ENCODE results near the gene SLC6A3. TPM values are rescaled to one million over a fixed set of nuclear protein-coding genes. Genes with fewer than 3 reads are reported as not detected.

SLC6A3 gene
- total RNA-seq, 1 donor from 2014 or later = not detected

- intact Hi-C loops (cut with micrococcal nuclease) = no loop called here
- H3K27ac ChIP-seq (replicated peaks) = no peak overlapping the region
- no peak for DNase-seq
- H3K27me3 ChIP-seq (ENCODE audit: low read depth) = peaks cover 52% of the 10 kb centered on the region
- no peaks in the 10 kb centered on the region for H3K9me3 ChIP-seq (replicated peaks)
- H3K4me1 ChIP-seq = no peaks in the 10 kb centered on the region
- H3K4me3 ChIP-seq = no peak overlapping the region
- no peak for TF ChIP-seq CTCF (IDR thresholded peaks at IDR 0.05; ENCODE audit: borderline replicate concordance)
- H3K36me3 ChIP-seq = no peaks in the 10 kb centered on the region
These were observed 88.1 kb downstream of the SLC6A3 start for GRCh38 chr5:1356873-1357787.

DNA sequence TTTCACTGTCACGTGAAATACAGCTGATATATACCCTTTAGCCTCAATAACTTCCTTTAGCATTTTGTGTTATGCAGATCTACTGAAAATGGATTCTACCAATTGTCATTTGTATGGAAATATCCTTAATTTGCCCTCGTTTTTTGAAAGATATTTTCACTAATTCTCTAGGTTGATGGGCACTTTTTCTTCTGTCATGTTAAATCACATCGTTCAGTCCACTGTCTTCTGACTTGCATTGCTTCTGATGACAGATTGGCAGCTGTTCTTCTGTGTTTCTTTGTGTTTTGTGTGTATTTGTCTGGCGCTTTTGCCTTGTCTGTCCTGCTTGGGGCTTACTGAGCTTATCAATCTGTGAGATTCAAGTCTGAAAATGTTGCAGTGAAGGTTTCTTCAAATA, 90.7 kb downstream of the SLC6A3 start:
- no peak overlapping the region for H3K27ac ChIP-seq (replicated peaks)
- H3K4me3 ChIP-seq = no peak overlapping the region
- TF ChIP-seq CTCF (IDR thresholded peaks at IDR 0.05; ENCODE audit: borderline replicate concordance) = no peak
- peaks cover 28% of the 10 kb centered on the region for H3K27me3 ChIP-seq (ENCODE audit: low read depth)
- no peaks in the 10 kb centered on the region for H3K36me3 ChIP-seq
- H3K4me1 ChIP-seq = no peaks in the 10 kb centered on the region
- intact Hi-C loops (cut with micrococcal nuclease) = no loop called here
- no peaks in the 10 kb centered on the region for H3K9me3 ChIP-seq (replicated peaks)
- DNase-seq = no peak

- intact Hi-C loops (cut with micrococcal nuclease) = no loop called here
- Histone ChIP-seq H3K9me3 (replicated peaks) (no peaks in the 10 kb centered on the region), H3K27ac (replicated peaks) (no peak overlapping the region), H3K4me1 (no peaks in the 10 kb centered on the region), H3K4me3 (no peak overlapping the region), H3K36me3 (no peaks in the 10 kb centered on the region), H3K27me3 (ENCODE audit: low read depth) (peaks cover 7% of the 10 kb centered on the region)
- DNase-seq = no peak
- no peak for TF ChIP-seq CTCF (IDR thresholded peaks at IDR 0.05; ENCODE audit: borderline replicate concordance)
These were observed 92.7 kb downstream of the SLC6A3 start for GRCh38 chr5:1352231-1353219.

DNA sequence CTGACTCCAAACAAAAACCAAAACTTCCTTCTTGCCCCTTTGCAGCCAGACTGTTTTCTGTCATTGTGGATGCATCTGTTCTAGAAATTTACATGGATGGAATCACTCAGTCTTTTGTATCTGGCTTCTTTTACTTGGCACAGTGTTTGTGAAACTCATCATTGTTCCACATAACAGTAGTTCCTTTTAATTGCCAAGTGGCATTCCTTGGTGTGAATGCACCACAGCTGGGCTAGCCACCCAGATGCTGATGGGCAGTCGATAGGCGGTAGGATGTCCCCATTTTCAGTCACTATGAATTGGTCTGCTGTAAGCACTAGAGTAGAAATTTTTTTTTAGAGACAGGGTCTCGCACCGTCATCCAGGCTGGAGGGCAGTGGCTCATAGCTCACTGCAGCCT, 94.1 kb downstream of the SLC6A3 start:
- Histone ChIP-seq H3K4me3 (no peak overlapping the region), H3K9me3 (replicated peaks) (no peaks in the 10 kb centered on the region), H3K4me1 (peaks cover 2% of the 10 kb centered on the region), H3K36me3 (no peaks in the 10 kb centered on the region), H3K27ac (replicated peaks) (no peak overlapping the region), H3K27me3 (ENCODE audit: low read depth) (no peaks in the 10 kb centered on the region)
- no peak for DNase-seq
- no peak for TF ChIP-seq CTCF (IDR thresholded peaks at IDR 0.05; ENCODE audit: borderline replicate concordance)
- intact Hi-C loops (cut with micrococcal nuclease) = no loop called here

- Histone ChIP-seq H3K36me3 (no peaks in the 10 kb centered on the region), H3K4me3 (no peak overlapping the region), H3K27ac (replicated peaks) (no peak overlapping the region), H3K27me3 (ENCODE audit: low read depth) (no peaks in the 10 kb centered on the region), H3K9me3 (replicated peaks) (no peaks in the 10 kb centered on the region), H3K4me1 (peaks cover 18% of the 10 kb centered on the region)
- intact Hi-C loops (cut with micrococcal nuclease) = no loop called here
- no peak for DNase-seq
- no peak for TF ChIP-seq CTCF (IDR thresholded peaks at IDR 0.05; ENCODE audit: borderline replicate concordance)
These were observed 96.0 kb downstream of the SLC6A3 start for GRCh38 chr5:1349246-1349645.
